ENCODE results near the gene NFAT5.
"Not testable (repeated sequence)": the region's sequence is repeated elsewhere in the genome, so short reads cannot be mapped to it uniquely, and the experiment has no call there.

The NFAT5 gene

DNA sequence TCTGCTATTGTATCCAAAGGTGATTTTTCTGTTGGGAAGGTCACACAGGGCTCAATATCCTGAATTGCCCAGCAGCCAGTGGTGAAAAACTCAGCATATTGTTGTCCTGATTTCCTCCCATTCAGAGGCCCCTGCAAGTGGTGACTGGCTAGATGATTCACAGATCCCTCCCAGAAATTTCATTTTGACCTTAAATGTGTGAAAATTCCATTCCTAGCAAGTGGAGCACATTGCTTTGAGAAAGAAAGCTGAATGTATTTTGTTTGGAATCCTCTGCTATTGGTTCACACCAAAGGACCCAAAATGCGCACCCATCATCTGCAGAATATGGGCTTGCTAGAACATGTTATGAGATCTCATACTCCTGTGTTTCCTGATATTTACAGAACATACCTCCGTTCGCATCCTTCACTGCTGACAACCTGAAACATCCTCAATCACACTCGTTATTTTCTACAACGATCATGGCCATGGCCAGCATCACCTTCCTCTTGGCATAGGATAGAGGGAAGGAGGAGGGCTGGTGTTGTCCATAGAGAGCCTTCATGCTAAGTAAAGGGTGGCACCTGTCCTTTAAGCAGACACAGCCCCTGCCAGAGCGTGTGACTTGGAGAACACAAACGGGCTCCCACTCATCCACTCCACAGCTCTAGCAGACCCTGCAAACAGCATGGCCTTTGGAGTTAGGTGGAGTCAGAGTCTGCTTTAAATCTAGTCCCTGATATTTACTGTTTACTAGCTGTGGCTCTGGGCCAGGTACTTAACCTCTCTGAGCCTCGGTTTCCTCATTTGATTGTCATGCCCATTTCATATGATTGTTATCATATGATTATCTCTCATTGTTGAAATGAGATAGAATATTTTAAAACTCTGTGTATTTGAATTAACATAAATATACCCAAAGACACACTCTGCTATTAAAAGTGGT is 30.4 kb upstream of the NFAT5 start:
- H3K36me3 ChIP-seq: no peaks in the 10 kb centered on the region
- H3K27me3 ChIP-seq: no peaks in the 10 kb centered on the region
- no peak overlapping the region for H3K4me3 ChIP-seq (ENCODE audit: low read depth, low read length)
- H3K9me3 ChIP-seq: no peaks in the 10 kb centered on the region
- no peak for DNase-seq
- peaks cover 13% of the 10 kb centered on the region for H3K4me1 ChIP-seq
- TF ChIP-seq, protein P1, sequence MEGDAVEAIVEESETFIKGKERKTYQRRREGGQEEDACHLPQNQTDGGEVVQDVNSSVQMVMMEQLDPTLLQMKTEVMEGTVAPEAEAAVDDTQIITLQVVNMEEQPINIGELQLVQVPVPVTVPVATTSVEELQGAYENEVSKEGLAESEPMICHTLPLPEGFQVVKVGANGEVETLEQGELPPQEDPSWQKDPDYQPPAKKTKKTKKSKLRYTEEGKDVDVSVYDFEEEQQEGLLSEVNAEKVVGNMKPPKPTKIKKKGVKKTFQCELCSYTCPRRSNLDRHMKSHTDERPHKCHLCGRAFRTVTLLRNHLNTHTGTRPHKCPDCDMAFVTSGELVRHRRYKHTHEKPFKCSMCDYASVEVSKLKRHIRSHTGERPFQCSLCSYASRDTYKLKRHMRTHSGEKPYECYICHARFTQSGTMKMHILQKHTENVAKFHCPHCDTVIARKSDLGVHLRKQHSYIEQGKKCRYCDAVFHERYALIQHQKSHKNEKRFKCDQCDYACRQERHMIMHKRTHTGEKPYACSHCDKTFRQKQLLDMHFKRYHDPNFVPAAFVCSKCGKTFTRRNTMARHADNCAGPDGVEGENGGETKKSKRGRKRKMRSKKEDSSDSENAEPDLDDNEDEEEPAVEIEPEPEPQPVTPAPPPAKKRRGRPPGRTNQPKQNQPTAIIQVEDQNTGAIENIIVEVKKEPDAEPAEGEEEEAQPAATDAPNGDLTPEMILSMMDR (IDR thresholded peaks at IDR 0.05; ENCODE audit: low read depth, low read length): no peak

DNA sequence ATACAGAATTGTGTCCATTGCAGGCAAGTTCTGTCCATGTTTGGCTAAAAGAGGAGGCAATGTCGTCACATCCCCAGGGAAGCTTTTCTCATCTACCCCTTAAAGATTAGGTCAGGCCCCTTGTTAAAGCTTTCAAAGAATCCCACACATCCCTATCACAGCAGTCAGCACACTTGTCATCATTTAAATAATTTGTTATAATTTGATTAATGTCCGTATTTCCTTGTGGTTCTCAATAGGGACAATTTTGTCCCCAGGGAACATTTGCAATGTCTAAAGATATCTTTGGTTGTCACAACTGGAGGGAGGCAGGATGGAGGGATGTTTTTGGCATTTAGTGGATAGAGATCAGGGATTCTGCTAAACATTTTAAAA is 28.1 kb upstream of the NFAT5 start:
- Histone ChIP-seq H3K4me3 (ENCODE audit: low read depth, low read length) (no peak overlapping the region), H3K36me3 (no peaks in the 10 kb centered on the region), H3K9me3 (no peaks in the 10 kb centered on the region), H3K4me1 (peaks cover 5% of the 10 kb centered on the region), H3K27me3 (no peaks in the 10 kb centered on the region)
- DNase-seq: no peak
- TF ChIP-seq, protein P1 (IDR thresholded peaks at IDR 0.05; ENCODE audit: low read depth, low read length): no peak

DNA sequence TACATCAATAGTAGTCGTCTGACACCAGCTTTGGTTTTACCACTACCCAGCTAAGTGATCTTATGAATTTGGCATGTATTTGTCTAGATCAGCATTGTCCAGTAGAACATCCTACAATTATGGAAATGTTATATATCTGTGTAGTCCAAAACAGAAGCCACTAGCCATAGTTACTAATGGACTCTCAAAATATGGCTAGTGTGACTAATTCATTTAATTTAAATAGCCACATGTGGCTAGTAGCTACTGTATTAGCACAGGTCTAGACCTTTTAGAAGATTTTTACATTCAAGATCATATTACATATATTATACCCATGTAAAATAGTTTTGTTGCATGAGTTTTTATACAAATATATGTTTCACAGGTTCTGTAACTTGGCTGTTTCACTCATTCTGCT is 27.0 kb upstream of the NFAT5 start:
- TF ChIP-seq, protein P1 (IDR thresholded peaks at IDR 0.05; ENCODE audit: low read depth, low read length): no peak
- DNase-seq: no peak
- H3K9me3 ChIP-seq: no peaks in the 10 kb centered on the region
- H3K4me1 ChIP-seq: peaks cover 5% of the 10 kb centered on the region
- no peaks in the 10 kb centered on the region for H3K36me3 ChIP-seq
- no peaks in the 10 kb centered on the region for H3K27me3 ChIP-seq
- no peak overlapping the region for H3K4me3 ChIP-seq (ENCODE audit: low read depth, low read length)

DNA sequence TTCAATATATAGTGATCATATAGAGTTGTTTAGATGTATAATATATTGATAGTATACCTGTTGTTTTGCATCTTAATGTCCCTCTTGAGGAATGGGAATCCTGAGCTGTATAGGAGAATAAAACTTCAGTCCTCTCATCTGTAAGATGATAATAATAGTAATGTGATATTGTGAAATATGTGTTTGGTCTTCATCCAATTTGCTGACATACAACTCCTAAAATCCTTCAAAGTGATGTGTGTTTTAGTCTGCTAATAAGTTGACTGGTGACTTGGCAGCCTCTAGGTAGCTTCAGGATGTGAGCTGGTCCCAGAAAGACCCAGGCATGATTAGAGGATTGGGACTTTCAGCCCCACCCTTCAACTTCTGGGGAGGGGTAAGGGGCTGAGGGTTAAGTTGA is 22.8 kb upstream of the NFAT5 start:
- Histone ChIP-seq H3K9me3 (no peaks in the 10 kb centered on the region), H3K4me3 (ENCODE audit: low read depth, low read length) (no peak overlapping the region), H3K36me3 (no peaks in the 10 kb centered on the region), H3K4me1 (no peaks in the 10 kb centered on the region), H3K27me3 (no peaks in the 10 kb centered on the region)
- TF ChIP-seq, protein P1 (IDR thresholded peaks at IDR 0.05; ENCODE audit: low read depth, low read length): no peak
- DNase-seq: no peak

DNA sequence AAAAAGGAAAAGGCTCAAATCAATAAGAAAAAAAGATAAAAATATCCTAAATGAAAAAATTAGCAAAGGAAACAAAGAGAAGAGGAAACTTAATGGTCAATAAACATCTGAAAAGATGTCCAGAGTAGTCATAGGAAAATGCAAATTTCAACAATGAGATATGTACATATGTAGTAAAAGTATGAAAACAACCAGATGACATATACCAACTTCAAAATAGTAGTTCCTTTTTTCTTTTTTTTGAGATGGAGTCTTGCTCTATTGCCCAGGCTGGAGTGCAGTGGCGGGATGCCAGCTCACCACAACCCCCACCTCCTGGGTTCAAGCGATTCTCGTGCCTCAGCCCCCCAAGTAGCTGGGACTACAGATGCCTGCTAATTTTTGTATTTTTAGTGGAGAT is 21.7 kb upstream of the NFAT5 start:
- Histone ChIP-seq H3K4me3 (ENCODE audit: low read depth, low read length) (no peak overlapping the region), H3K27me3 (no peaks in the 10 kb centered on the region), H3K9me3 (no peaks in the 10 kb centered on the region), H3K36me3 (no peaks in the 10 kb centered on the region), H3K4me1 (no peaks in the 10 kb centered on the region)
- TF ChIP-seq, protein P1 (IDR thresholded peaks at IDR 0.05; ENCODE audit: low read depth, low read length): no peak
- no peak for DNase-seq

DNA sequence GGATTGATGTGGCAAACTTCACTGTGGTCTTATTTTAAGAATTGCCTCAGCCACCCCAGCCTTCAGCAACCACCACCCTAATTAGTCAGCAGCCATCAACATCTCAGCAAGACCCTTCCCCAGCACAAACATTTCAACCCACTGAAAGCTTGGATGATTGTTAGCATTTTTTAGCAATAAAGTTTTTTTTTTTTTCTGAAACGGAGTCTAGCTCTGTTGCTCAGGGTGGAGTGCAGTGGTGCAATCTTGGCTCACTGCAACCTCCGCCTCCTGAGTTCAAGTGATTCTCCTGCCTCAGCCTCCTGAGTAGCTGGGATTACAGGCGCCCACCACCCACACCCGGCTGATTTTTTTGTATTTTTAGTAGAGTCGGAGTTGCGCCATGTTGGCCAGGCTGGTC is 19.1 kb upstream of the NFAT5 start:
- not testable (repeated sequence) for DNase-seq; H3K27me3 ChIP-seq; H3K4me3 ChIP-seq (ENCODE audit: low read depth, low read length); H3K36me3 ChIP-seq; H3K4me1 ChIP-seq; H3K9me3 ChIP-seq

All from BE2C (cell line).